ENCODE results near the gene MTR. TPM values are rescaled to one million over a fixed set of nuclear protein-coding genes. Genes with fewer than 3 reads are reported as not detected.

MTR gene
- total RNA-seq, 1 experiment from 2014 or later: 12.5 TPM

DNA sequence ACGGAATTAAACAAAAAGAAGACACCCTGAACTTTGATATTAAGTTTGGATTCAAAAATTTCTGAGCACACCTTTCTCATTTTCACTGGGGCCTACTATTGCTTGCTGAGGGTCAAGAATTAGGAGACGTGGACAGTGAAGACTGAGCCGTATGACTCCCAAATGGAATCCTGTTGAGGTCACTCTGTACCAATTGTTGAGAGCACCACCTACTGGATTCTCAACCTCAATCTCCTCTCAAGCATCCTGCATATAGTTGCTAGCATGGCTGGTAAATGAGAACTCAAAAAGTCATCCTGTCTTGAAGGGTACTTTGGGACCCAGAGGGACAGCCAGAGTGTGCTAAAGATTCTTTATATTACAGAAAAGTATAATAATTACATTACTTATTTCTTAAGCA lies 20.2 kb upstream of the MTR start:
- DNase-seq (ENCODE audit: low read depth): peak; percentile 34

DNA sequence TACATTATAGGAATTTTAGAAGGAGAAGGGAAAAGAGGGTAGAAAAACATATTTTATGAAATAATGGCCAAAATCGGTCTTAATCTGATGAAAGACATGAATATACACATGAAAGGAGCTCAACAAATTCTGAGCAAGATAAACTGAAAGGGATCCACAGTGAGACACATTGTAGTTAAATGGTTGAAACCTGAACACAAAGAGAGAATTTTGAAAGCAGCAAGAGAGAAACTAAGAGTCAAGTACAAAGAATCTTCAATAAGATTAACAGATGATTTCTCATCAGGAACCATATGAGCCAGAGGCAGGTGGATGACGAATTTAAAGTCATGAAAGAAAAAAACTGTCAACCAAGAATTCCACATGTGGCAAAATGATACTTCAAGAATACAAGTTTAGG lies 15.8 kb upstream of the MTR start:
- no peak for DNase-seq (ENCODE audit: low read depth)

DNA sequence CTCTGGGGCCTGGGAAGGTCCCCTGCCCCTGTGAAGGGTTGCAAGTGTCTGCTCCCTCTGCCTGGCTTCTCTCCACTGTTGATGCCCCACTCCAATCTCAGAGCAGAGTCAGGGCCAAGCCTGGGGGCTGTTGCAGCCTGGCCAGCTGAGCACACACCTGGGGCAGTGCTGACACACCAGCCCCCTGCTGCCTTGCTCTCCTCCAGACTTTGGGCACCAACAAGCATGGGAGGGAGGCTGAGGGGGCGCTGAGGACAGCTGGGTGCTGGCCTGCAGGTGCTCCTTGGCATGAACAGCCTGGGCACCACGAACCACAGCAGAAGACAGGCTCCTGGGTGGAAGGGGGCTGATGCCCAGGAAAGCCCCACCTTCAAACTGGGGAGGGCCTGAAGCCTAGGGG lies 9.6 kb upstream of the MTR start:
- no peak for DNase-seq (ENCODE audit: low read depth)

DNA sequence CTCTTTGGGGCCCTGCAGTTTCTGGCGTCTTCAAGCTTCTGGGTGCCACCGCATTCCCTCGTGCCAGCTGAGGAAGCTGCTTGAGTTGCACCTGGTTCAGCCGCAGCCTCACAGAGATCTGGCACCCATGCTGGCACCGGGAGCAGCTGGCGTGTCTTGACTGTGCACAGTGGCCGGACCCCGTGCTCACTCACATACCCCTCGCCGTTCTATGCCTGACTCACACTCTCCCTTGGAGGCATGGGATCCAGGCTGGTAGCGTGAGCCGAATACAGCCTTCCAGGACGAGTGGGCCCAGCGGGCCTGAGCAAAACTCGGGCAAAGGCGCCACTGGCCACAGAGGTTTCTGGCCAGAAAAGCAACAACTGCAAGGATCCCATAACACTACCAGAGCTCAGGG lies 8.6 kb upstream of the MTR start:
- DNase-seq (ENCODE audit: low read depth): no peak

DNA sequence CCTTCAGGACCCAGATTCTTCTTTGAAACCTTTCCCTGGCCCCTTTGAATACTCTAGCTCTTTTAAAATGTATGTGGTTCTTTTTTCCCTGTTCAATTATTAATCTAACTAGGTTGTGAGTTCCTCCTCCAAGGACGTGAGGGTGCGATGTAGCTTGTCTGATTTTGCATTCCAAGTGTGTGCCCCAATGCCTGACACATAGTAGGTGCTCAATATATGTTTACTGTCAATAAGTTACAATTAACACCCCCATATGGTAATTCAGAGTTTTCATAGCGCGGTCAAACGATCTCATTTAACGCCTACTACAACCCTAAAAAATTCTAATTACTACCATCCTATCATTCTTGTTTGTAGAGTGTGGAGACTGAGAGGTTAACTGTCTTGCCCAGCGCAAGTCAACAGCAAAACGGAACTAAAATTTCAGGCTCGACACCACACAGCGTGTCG lies 482 bp upstream of the MTR start:
- DNase-seq (ENCODE audit: low read depth): no peak

DNA sequence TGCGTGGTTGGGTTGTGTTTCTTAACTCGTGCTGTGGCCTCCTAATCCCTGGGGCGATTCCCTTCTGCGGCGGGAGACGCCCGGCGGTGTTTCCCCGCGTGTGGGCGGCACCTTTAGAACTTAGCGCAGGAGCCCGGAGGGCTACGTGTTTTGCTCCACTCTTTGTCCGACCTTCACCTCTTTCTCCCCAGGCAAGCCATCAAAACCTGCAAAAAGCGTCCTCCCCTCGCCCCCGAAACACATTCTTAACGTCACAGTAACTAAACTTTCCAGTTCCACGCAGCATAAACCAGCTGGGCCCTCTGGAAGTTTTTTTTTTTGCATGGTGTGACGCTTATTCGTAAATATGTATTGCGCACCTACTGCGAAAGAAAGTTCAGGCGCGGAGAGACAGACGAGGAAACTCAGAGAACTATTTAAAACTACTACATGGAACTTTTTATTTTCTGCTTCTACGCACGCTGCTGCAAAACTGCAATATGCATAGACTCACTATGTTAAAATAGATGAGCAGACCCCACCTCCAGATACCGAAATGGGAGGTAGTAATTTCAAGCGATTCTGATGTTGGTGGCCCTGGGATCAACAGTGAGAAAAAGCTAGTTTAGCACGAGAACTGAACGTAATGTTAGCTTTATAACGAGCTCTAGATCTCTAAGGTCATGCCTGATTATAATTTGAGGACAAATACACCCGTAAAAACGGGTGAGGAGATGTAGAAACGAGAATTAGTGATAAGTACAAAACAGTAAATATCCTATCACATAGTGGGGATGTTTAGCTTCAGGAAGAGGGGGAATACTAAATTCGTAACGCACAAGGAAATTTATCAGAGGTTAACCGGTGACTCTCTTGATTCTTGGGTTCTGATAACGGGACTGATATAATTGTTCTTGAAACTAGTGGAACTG lies 920 bp downstream of the MTR start:
- no peak for DNase-seq (ENCODE audit: low read depth)

DNA sequence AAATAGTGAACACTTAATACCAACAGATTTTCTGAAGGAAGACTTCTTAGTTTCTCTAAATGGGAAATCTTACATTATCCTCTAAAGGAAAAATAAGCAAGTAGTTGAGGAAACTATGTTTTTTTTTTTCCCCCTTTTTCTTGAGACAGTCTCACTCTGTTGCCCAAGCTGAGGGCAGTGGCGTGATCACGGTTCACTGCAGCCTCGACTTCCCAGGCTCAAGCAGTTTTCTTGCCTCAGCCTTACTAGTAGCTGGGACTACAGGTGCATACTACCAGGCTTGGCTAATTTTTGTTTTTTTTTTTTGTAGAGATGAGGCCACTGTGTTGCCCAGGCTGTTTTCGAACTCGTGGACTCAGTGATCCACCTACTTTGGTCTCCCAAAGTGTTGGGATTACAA lies 3.9 kb downstream of the MTR start:
- no peak for DNase-seq (ENCODE audit: low read depth)

DNA sequence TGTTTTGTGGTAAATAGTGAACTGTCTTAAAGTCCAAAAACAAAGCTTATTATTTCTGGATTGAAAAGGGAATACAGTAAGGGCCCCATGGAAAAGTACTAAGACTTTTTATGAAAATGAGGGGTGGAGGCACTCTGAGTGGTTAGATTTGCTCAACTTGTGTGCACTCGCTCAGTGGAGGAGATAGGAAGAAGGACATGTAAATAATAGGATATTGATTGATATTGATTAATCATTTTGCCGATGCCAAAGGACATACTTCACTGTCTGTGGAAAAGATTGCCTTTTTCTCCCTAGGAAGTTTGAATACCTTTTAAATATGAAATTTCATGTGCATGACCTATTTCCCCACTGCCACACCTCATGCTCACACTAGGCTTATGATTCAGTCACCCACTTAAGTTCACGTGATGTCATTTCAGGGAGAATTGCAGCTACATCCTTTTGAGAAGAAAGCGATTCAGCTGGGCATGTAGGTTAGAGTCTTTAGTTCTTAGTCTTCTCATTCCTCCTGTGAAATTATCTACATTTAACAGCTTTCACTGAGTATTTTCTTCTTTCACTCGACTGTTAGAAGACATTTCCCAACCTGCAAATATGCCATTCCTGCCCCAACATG lies 5.0 kb downstream of the MTR start:
- no peak for DNase-seq (ENCODE audit: low read depth)

DNA sequence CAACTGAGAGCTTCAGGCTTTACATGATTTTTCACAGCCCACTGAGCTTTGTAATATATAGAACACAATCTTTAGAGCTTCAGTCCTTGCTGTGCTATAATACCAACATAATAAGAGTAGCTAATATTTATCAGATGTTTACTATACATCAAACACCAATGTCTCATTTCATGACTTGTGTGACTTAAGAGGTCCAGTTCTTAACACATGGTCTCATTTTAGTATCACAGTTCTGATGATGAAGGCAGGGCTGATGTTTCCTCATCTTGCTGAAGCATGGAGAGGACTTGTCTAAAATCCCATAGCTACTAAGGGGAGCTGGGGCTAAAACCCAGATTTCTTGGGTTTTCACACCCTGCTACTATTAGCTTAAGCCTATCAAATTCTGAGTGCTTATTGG lies 5.5 kb downstream of the MTR start:
- DNase-seq (ENCODE audit: low read depth): no peak

DNA sequence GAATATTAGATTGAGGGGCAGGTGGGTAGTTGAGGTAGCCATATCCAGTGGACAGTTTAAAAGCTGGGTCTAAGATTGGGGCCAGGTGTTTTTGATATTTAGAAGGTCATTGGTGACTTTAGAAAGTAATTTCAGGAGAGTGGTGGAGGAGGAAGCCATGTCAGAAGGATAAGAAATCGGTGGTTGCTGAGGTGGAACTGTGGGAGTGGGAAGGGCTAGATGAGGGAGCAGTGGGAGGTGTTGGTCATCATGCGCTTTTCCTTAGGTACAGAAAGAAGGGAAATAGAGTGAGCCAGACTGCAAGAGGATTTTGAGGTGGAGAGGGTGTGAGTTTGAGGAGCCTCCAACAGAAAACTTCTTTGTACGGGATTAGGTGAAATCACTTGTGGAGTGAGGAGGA lies 7.2 kb downstream of the MTR start:
- DNase-seq (ENCODE audit: low read depth): no peak

DNA sequence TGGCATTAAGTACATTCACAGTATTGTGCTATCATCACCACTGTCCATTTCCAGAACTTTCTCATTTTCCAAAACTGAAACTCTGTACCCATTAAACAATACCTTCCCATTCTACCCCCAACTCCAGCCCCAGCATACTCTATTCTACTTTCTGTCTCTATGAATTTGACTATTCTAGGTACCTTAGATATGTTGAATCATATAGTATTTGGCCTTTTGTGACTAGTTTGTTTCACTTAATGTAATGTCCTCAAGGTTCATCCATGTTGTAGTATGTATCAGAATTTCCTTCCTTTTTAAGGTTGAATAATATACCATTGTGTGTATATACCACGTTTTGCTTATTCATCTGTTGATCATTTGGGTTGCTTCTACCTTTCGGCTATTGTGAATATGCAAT lies 11.5 kb downstream of the MTR start:
- no peak for DNase-seq (ENCODE audit: low read depth)

DNA sequence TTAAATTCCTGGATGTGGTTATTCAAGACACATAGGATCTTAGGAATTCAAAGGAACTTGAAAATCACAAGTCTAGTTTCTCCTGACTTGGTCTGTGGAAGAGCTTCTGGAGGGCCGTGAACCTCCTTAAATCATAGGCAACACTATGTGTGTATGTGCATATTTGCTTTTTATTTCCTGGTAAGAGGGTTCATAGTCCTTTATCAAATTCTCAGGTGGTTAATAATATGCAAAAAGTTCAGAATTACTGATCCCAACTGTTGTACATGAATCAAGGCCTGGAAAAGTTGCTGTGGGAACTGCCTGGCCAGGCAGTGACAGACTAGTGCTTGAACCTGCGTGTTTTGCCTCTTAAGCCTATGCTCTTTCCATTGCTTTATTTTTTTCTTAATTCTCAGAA lies 12.9 kb downstream of the MTR start:
- no peak for DNase-seq (ENCODE audit: low read depth)

DNA sequence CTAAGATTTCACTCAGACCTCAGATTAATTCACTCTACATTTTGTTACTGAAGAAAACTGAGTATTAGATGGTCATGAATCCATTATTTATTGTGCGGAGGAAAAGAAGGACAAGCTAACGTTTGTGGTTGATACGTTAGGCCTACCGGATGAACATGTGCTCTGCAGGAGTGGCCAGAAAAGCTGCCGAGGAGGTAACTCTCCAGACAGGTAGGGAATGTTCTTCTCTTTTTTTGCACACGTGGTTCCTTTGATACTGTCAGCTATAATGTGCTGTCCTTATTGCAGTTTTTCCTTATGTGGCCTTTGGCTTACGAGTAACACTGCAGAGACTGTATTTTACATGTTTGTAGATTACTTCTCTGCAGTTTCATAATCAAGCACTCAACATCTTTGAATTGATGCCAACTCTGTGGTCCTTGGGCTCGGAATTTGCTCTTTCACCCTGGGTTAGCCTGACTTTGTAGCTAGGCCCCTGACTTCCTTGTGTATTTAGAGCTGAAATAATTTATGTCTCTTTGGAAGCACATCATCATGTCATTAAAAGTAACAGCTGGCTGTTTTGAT lies 13.6 kb downstream of the MTR start:
- DNase-seq (ENCODE audit: low read depth): no peak

DNA sequence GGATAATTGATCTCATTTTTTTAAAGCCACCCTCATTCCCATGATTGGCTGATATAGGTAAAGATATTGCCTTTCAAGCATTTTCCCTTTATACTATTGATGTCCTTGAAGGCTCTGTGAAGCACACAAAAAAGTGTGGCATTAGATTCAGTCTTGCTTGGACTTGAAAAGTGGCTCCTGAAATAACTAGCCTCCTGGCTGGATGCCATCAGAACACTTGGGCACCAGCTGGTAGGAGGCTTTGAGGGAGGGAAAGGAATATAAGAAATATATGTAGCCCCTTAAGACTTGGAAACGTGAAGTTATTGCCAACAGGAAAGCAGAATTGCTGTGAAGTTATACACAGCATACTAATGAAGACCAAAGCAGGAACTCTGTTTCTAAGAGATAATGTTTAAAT lies 14.1 kb downstream of the MTR start:
- no peak for DNase-seq (ENCODE audit: low read depth)

DNA sequence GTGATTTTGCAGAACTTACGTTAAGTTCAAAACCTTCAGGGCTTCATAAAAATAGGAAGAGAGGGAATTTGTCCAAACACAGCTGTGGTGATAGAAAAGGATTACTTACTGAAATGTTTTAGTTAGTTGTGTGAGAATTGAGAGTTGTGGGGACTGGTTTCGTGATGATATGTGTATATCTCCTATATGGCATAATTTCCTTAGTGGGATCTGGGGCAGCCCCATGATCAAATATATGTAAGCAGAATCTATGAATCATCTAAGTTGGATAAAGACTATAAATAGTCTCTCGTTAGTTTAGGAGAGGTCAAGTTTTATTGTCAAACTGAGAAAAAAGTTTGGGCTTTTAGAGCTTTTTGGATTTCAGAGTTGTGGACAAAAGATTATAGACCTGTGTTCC lies 14.9 kb downstream of the MTR start:
- DNase-seq (ENCODE audit: low read depth): no peak

DNA sequence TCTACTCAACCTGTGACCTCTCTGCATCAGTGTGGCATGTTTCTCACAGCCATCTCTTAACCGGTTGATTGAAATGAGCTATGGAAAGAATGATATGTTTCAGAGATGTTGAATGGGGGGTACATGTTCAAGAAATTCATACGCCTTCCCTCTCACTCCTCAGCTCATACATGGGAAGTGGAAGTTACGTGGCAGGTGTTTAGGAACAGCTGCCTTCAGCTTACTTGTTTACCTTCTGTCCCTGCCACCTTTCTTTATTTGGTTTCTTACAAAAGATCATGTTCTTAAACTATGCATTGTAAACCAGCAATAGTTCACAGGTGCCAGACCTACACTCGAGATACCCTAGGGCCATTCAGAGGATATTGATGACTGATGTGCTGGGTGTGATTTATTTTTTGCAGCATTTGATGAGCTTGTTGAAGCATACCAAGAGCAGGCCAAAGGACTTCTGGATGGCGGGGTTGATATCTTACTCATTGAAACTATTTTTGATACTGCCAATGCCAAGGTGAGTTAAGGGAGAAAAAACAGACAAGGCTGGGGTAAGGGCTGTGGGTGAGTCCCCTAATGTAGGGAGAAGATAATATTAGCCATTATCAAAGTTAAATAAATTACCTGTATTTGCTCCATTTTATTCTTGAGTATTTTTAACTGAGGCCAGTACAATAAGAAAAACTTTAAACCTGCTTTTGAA lies 17.4 kb downstream of the MTR start:
- DNase-seq (ENCODE audit: low read depth): no peak

DNA sequence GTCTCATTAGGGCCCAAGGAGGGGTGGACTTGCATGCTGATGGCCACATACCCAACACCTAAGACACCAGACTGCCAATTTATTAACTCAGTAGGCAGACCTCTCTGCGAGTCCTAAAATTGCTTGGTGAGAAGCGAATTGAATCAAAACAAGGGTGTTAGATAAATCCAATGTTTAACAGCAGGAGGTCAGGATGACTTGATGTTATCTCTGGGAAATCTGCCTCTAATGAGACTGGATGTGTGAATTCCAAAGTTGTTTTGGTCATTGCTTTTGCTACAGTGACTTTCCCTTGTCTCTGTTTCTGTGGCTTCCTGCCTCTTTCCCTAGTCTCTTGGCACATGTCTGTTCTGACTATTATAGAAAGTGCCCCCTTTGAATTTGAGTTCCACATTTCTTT lies 20.8 kb downstream of the MTR start:
- DNase-seq (ENCODE audit: low read depth): no peak

DNA sequence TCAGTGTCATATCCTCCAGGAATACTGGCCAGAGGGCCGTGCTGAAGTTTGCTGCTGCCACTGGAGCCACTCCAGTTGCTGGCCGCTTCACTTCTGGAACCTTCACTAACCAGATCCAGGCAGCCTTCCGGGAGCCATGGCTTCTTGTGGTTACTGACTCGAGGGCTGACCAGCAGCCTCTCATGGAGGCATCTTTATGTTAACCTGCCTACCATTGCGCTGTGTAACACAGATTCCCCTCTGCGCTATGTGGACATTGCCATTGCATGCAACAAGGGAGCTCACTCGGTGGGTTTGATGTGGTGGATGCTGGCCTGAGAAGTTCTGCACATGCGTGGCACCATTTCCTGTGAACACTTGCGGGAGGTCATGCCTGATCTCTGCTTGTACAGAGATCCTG lies 24.8 kb downstream of the MTR start:
- DNase-seq (ENCODE audit: low read depth): no peak

DNA sequence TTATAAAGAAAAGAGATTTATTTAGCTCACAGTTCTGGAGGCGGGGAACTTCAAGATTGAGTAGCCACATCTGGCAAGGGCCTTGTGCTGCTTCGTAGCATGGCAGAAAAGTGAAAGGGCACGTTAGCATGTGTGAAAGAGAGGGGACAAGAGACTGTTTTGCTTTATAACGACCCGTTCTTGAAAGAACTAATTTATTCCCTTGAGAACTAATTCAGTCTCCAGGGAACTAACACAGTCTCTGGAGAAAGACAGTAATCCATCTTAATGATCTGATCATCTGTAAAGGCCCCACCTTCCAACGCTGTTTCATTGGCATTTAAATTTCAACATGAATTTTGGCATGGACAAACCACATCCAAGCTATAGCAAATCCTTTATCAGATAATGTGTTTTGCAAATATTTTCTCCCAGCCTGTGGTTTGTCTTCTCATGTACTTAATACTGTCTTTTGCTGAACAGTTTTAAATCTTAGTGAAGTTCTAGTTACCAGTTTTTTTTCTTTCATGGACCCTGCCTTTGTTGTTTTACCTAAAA lies 26.1 kb downstream of the MTR start:
- no peak for DNase-seq (ENCODE audit: low read depth)

DNA sequence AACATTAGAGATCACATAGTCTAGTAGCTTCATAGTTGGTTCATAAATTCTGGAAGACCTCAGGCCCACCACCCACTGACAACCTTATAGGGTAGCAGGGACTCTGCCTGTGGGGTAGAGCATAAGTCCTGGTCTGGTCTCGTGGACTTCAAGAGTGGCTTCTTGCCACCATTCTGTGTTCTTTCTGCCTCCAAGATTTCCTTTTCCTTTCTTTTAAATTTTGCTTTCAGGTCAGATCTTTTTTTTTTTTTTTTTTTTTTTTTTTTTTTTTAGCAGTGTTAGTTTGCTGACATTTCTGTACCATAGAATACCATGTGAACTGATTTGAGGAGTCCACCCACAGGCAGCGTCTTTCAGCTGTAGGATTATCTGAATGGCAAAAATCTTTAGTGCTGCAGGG lies 28.5 kb downstream of the MTR start:
- DNase-seq (ENCODE audit: low read depth): no peak

DNA sequence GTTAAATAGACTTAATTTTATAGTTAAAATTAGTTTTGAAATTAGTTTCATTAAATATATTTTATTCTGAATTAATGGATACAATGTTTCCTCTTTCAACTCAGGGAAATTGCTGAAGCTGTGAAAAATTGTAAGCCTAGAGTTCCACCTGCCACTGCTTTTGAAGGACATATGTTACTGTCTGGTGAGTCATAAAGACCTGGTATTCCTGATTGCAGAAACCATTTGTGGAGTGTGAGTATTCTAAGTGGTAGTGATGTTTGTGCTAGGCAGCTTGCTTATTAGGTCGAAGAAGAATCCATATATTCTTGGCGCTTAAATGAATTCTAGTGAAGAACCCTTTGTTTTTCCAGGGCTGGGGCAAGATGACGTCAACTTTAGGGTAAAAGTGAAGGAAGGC lies 34.0 kb downstream of the MTR start:
- no peak for DNase-seq (ENCODE audit: low read depth)

DNA sequence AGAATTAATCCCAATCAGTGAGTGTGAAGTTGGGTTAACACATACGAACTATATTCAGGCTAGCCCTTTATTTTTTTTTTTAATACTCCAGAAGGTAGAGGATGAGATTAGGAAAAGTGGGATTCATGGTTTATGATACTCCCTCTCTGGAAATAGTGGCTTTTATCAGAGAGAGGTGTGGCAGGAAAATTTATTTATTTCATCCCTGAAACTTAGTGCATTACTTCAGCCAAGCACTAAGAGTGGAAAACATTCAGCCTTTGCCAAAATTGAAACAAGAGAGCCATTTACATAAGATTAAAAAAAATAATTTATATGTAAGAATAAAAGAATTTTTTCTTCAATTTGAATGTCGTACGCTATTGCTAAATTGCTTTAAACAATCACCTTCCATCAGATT lies 35.0 kb downstream of the MTR start:
- DNase-seq (ENCODE audit: low read depth): no peak

Data from RPMI7951 (cell line).